Common myeloid progenitor, CD34-positive (primary cell): Measurements from ENCODE around the gene VPS9D1.

Experiments used
- CTCF ChIA-PET: fragments of 350-600 bp; sonication (Branson Sonifier 250); formaldehyde crosslinking; loops from one replicate; lab custom pipeline; 2021; ENCODE audit warnings: antibody characterized with exemption; lab: Charles Lee
- POLR2A ChIA-PET: fragments of 350-600 bp; sonication (Branson Sonifier 250); formaldehyde crosslinking; loops from one replicate; lab custom pipeline; 2021; ENCODE audit warnings: antibody characterized with exemption; lab: Charles Lee
- DNase-seq, 3 donors: peaks; one replicate each; pipeline versions ENCODE4 v3.0.0 to v3.0.0-alpha.2; 2013
- H3K27ac ChIP-seq, 2 experiments: 1 replicate in 1 of 2; 2 replicates in 1 of 2; pipeline ENCODE4 v1.7.0; 2013; ENCODE audit warnings: inconsistent platforms in 2 of 2, low read length in 2 of 2, mild to moderate bottlenecking in 2 of 2, low read depth in 1 of 2, moderate library complexity in 1 of 2; ENCODE audit not compliant: severe bottlenecking in 2 of 2, insufficient read depth in 1 of 2, poor library complexity in 1 of 2
- H3K27me3 ChIP-seq, 5 experiments: replicated peaks in 2 of 5; 1 replicate in 3 of 5; 2 replicates in 2 of 5; pipeline versions ENCODE4 v1.6.1 to v1.7.0; 2013; ENCODE audit warnings: low read length in 4 of 5, mild to moderate bottlenecking in 2 of 5, moderate library complexity in 2 of 5, inconsistent platforms in 1 of 5; ENCODE audit not compliant: insufficient read depth in 5 of 5, control insufficient read depth in 4 of 5
- H3K36me3 ChIP-seq, 4 experiments: 1 replicate in 2 of 4; 2 replicates in 2 of 4; pipeline versions ENCODE4 v1.6.1 to v1.7.0; 2013; ENCODE audit warnings: low read length in 3 of 4, control low read depth in 1 of 4, mild to moderate bottlenecking in 1 of 4; ENCODE audit not compliant: control insufficient read depth in 4 of 4, insufficient read depth in 4 of 4
- H3K4me1 ChIP-seq, 4 experiments: 1 replicate in 3 of 4; 2 replicates in 1 of 4; pipeline versions ENCODE4 v1.6.1 to v1.7.1; 2013; ENCODE audit warnings: low read length in 3 of 4, mild to moderate bottlenecking in 3 of 4, control low read depth in 1 of 4, inconsistent platforms in 1 of 4, moderate library complexity in 1 of 4; ENCODE audit not compliant: control insufficient read depth in 4 of 4, insufficient read depth in 4 of 4; ENCODE audit errors: control extremely low read depth in 1 of 4
- H3K4me3 ChIP-seq, 7 experiments: 1 replicate in 4 of 7; 2 replicates in 3 of 7; pipeline versions ENCODE4 v1.5.1 to v1.7.0; 2013; ENCODE audit warnings: mild to moderate bottlenecking in 7 of 7, low read length in 6 of 7, moderate library complexity in 6 of 7, inconsistent platforms in 2 of 7, low read depth in 2 of 7, control low read depth in 1 of 7; ENCODE audit not compliant: insufficient read depth in 4 of 7, control insufficient read depth in 1 of 7; ENCODE audit errors: extremely low read depth in 1 of 7
- H3K9me3 ChIP-seq, 5 experiments: 1 replicate in 4 of 5; 2 replicates in 1 of 5; pipeline versions ENCODE4 v1.6.1 to v1.7.1; 2013; ENCODE audit warnings: low read length in 4 of 5, mild to moderate bottlenecking in 2 of 5, inconsistent platforms in 1 of 5, low read depth in 1 of 5, moderate library complexity in 1 of 5; ENCODE audit not compliant: control insufficient read depth in 4 of 5, insufficient read depth in 2 of 5; ENCODE audit errors: control extremely low read depth in 1 of 5
- WGBS: methylation state at CpG from one replicate; pipeline ENCODE4 v1.1.5; 2013; ENCODE audit not compliant: insufficient coverage; 5-methylcytosine and 5-hydroxymethylcytosine counted together

VPS9D1 gene

GRCh38 chr16:89741342-89742014, 20.8 kb upstream of the VPS9D1 start:
- Histone ChIP-seq H3K4me1 (no peaks in the 10 kb centered on the region), H3K9me3 (no peaks in the 10 kb centered on the region), H3K27ac (no peak overlapping the region), H3K27me3 (no peaks in the 10 kb centered on the region), H3K4me3 (no peak overlapping the region), H3K36me3 (peaks cover 8 to 93% (median 72%) of the 10 kb centered on the region in 4 experiments)
- ChIA-PET CTCF (interaction anchor here (0.9 to 3.0 kb wide), 5 partner anchors 10 to 119 kb away, joined by 3 to 16 read pairs (median 4); no protein-coding TSS in a partner anchor), POLR2A (interaction anchor here (1.3 kb wide), 1 partner anchor 19 kb away, joined by 5 read pairs; no protein-coding TSS in a partner anchor)
- WGBS: 93% methylated on average over 9 of the region's 11 CpGs
- DNase-seq: no peak

- 93% methylated on average over 8 of the region's 9 CpGs for WGBS
- CTCF ChIA-PET: interaction anchor here (1.1 to 1.3 kb wide), 4 partner anchors 33 to 121 kb away, joined by 3 to 4 read pairs (median 4); no protein-coding TSS in a partner anchor
- Histone ChIP-seq H3K36me3 (peaks cover 9 to 94% (median 67%) of the 10 kb centered on the region in 4 experiments), H3K4me1 (no peaks in the 10 kb centered on the region), H3K27ac (no peak overlapping the region), H3K4me3 (no peak overlapping the region), H3K27me3 (no peaks in the 10 kb centered on the region), H3K9me3 (no peaks in the 10 kb centered on the region)
- DNase-seq: no peak
- POLR2A ChIA-PET: no interaction called here
Measured at GRCh38 chr16:89739383-89739782, 18.7 kb upstream of the VPS9D1 start.

GRCh38 chr16:89738538-89739317, 18.0 kb upstream of the VPS9D1 start:
- CTCF ChIA-PET: interaction anchor here (0.7 to 1.3 kb wide), 6 partner anchors 15 to 121 kb away, joined by 3 to 4 read pairs (median 4); no protein-coding TSS in a partner anchor
- no peak for DNase-seq
- Histone ChIP-seq H3K36me3 (peaks cover 12 to 93% (median 70%) of the 10 kb centered on the region in 4 experiments), H3K27ac (no peak overlapping the region), H3K9me3 (no peaks in the 10 kb centered on the region), H3K4me1 (no peaks in the 10 kb centered on the region), H3K27me3 (no peaks in the 10 kb centered on the region), H3K4me3 (no peak overlapping the region)
- WGBS: 91% methylated on average over 20 of the region's 20 CpGs
- POLR2A ChIA-PET: no interaction called here

- Histone ChIP-seq H3K36me3 (peaks cover 12 to 95% (median 74%) of the 10 kb centered on the region in 4 experiments), H3K27me3 (no peaks in the 10 kb centered on the region), H3K27ac (no peak overlapping the region), H3K9me3 (no peaks in the 10 kb centered on the region), H3K4me3 (no peak overlapping the region), H3K4me1 (no peaks in the 10 kb centered on the region)
- POLR2A ChIA-PET: no interaction called here
- DNase-seq: no peak
- 96% methylated on average over 8 of the region's 14 CpGs for WGBS
- CTCF ChIA-PET: interaction anchor here (0.7 to 1.3 kb wide), 3 partner anchors 14 to 54 kb away, joined by 3 to 4 read pairs (median 3); no protein-coding TSS in a partner anchor
Measured at GRCh38 chr16:89738072-89738377, 17.3 kb upstream of the VPS9D1 start.

GRCh38 chr16:89737341-89738071, 16.8 kb upstream of the VPS9D1 start:
- H3K4me1 ChIP-seq: no peaks in the 10 kb centered on the region
- peaks cover 12 to 95% (median 76%) of the 10 kb centered on the region in 4 experiments for H3K36me3 ChIP-seq
- POLR2A ChIA-PET: interaction anchor here (1.3 kb wide), 1 partner anchor 14 kb away, joined by 6 read pairs; no protein-coding TSS in a partner anchor

GRCh38 chr16:89736554-89736953, 15.9 kb upstream of the VPS9D1 start:
- POLR2A ChIA-PET: interaction anchor here (1.3 kb wide), 1 partner anchor 14 kb away, joined by 6 read pairs; no protein-coding TSS in a partner anchor
- no peaks in the 10 kb centered on the region for H3K4me1 ChIP-seq
- H3K9me3 ChIP-seq: no peaks in the 10 kb centered on the region
- H3K27ac ChIP-seq: no peak overlapping the region
- no peak overlapping the region for H3K4me3 ChIP-seq
- no peaks in the 10 kb centered on the region for H3K27me3 ChIP-seq
- DNase-seq: no peak
- 100% methylated on average over 2 of the region's 3 CpGs for WGBS
- CTCF ChIA-PET: interaction anchor here (0.7 to 1.1 kb wide), 2 partner anchors 13 to 973 kb away, joined by 3 to 5 read pairs; no protein-coding TSS in a partner anchor
- H3K36me3 ChIP-seq: peaks cover 12 to 97% (median 77%) of the 10 kb centered on the region in 4 experiments

More at GRCh38 chr16:89737341-89738071, 16.8 kb upstream of the VPS9D1 start:
- H3K9me3 ChIP-seq: no peaks in the 10 kb centered on the region
- 85% methylated on average over 18 of the region's 20 CpGs for WGBS
- H3K4me3 ChIP-seq: no peak overlapping the region
- DNase-seq: peak in 2 of 3 donors; percentile 52 to 57
- no peaks in the 10 kb centered on the region for H3K27me3 ChIP-seq
- CTCF ChIA-PET: interaction anchor here (1.0 kb wide), 2 partner anchors 11 to 12 kb away, joined by 3 read pairs; no protein-coding TSS in a partner anchor
- H3K27ac ChIP-seq: no peak overlapping the region
